AG09319 (cell line): Measurements from ENCODE around the gene EYA4.

ENCODE experiments used
- DNase-seq: peaks from one replicate; pipeline ENCODE4 v3.0.0-alpha.2; 2010; ENCODE audit warnings: low read depth; ENCODE audit errors: extremely low read depth
- TF ChIP-seq, protein P1 (sequence below): IDR thresholded peaks from 2 replicates; pipeline ENCODE4 v1.5.1; 2011; ENCODE audit warnings: low read depth, mild to moderate bottlenecking, inconsistent platforms, low read length, moderate library complexity

The EYA4 gene

DNA sequence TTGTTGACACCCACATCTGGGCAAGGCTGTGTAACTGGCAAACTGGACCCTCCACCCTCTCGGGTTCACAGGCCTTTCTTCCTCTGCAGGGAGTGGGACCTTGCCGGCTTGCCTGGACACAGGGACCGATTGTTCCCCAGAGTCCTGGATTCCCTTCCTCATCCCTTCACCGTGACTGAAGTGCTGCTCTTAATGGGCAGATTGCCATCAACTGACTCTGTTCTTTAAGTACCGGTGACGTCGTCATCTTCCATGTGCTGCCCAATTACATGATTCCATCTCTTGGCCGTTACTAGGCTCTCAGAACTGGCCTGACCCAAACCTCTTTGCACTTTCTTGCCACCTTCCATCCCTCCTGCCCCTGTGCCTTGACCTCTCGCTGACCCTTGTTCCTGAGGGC lies 85.4 kb downstream of the EYA4 start:
- DNase-seq, result no peak
- TF ChIP-seq, protein P1, sequence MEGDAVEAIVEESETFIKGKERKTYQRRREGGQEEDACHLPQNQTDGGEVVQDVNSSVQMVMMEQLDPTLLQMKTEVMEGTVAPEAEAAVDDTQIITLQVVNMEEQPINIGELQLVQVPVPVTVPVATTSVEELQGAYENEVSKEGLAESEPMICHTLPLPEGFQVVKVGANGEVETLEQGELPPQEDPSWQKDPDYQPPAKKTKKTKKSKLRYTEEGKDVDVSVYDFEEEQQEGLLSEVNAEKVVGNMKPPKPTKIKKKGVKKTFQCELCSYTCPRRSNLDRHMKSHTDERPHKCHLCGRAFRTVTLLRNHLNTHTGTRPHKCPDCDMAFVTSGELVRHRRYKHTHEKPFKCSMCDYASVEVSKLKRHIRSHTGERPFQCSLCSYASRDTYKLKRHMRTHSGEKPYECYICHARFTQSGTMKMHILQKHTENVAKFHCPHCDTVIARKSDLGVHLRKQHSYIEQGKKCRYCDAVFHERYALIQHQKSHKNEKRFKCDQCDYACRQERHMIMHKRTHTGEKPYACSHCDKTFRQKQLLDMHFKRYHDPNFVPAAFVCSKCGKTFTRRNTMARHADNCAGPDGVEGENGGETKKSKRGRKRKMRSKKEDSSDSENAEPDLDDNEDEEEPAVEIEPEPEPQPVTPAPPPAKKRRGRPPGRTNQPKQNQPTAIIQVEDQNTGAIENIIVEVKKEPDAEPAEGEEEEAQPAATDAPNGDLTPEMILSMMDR, result no peak

DNA sequence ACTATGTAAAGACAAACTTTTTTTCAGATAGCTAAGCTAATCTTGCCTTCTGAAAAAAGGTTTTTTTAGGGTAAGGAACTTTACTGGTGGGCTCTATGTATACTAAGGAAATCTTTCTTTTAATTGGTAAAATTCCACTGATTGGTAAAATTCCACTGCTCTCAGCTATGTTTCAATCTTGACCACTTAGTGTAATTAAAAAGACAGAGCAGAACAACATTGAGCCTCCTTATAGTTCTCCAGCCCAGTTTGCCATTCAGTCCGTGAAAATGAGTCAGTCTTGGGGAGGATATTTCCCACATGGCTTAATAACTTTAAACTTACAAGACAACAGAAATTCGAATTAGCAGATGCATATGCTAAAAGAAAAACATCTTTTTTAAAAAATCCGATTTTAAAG lies 92.7 kb downstream of the EYA4 start:
- TF ChIP-seq, protein P1, result no peak
- no peak for DNase-seq

DNA sequence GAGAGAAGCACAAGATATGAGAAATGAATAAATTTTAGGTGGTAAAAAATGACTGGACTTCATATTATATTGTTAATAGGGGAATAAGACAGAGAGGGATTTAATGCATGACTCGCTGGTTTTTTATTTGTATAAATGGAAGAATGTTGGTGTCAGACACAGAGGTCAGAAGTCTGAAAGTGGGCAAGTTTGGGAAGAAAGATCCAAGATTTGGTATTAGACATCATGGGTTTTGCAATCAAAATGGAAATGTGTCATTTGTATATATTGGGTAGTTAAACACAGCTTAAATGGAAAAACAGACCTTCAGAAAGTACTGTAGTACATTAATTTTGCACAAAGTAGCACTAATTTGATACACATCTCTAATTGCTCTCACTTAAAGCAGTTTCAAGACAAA lies 96.2 kb downstream of the EYA4 start:
- DNase-seq, result no peak
- TF ChIP-seq, protein P1, result no peak

DNA sequence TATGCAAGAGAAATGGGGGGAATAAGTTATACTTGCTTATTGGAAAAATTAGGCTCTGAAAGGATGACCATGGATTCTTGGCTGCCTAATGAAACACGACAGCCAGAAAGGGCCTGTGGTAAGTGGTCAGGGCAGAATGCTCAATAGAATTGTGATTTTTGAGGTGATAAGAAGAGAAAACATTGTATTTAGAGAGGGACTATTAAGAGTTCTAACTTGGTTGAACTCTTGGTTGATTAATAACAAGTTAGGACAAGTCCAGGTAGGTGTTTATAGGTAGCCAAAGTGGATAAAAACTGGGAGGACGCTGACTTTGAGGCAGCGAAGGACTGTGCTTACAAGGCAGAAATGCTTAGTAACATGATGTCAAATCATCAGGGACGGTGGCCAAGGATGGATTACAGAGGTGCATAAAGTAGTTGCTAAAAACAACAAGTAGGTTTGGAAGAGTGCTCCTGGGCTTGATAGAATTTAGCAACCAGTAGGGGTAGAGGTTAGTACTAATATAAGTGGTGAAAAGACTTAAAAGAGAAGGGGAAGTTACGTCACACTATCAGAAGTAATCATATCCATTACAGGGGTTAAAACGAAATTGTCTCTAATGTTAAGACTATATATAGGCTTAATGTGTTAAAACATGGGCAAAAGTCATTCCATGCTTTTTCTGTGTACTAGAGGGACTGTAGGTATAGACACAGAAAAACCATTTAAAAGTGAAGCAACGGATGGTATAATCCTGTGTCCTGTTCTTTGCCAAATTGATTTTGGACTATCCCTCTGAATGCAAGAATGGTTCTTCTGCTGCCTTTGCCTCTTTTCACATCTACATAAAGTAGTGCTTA lies 98.6 kb downstream of the EYA4 start:
- TF ChIP-seq, protein P1, result no peak
- DNase-seq, result no peak

DNA sequence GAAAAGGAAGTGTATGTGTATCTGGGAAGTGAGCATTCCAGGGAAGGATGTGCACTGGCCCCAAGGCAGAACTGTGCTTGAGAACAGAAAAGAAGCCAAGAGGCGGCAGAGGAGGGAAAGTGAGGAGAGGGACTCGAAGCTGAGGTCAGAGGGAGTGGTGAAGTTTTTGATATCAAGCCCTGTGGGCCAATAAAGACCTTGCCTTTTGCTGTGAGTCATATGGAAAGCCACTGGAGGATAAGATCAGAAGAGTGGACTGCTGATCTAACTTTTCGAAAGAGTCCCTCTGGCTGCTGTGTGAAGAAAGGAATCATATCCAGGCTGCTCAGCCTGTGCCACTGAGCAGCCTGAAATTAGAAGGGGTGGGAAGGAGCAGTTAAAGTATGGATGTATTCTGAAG lies 99.4 kb downstream of the EYA4 start:
- TF ChIP-seq, protein P1, result no peak
- DNase-seq, result no peak

DNA sequence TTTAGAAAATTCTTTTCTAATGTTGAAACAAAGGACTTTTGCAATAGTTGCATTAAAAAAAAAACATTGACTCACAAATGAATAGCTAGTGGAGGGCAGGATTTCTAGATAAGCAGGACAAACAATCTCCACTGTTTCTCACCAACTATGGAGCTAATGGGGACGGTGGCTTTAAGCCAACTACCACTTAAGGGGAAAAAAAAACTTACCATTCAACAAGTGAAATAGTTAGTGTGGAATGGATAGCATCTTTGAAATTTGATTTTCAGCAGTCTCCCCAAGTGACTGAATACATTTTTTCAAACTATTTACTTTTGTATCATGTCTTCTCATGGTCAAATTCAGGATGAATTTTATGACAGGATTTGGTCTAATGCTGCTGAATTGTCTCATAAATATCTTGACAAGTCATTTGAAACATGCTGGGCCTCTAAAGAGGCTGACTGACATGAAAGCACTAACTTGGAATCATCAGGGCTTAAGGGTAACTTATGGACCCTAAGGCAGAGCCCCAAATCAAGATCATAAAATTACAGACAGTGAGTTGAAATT lies 100.5 kb downstream of the EYA4 start:
- TF ChIP-seq, protein P1, result no peak
- DNase-seq, result no peak

DNA sequence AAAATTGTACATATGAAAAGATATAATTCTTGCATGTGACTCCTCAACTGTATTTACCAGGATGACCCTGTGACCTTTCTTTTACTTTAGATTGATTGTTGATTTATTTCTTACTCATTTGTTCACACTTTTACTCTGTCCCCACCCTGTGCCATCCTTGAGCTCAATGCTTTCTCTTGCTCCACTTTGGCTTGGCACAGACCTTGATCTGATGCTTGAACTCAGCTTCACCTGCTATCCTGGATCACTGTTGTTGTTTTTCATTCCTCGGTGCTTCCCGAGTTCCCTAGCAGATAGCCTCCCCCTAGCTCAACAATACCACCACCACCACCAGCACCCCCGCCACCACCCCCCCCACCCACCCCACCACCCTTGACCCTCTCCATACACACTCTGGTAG lies 102.1 kb downstream of the EYA4 start:
- no peak for DNase-seq
- TF ChIP-seq, protein P1, result no peak
